SH-SY5Y (cell line): ENCODE measurements around the gene FAM83B.

ENCODE experiments used
- GATA2 ChIP-seq: IDR thresholded peaks from 2 replicates; pipeline ENCODE4 v1.6.1; 2011; ENCODE audit warnings: mild to moderate bottlenecking, low read depth, low read length
- GATA3 ChIP-seq: IDR thresholded peaks from 2 replicates; pipeline ENCODE4 v1.6.1; 2011; ENCODE audit warnings: low read depth, mild to moderate bottlenecking, low read length, moderate library complexity

DNA sequence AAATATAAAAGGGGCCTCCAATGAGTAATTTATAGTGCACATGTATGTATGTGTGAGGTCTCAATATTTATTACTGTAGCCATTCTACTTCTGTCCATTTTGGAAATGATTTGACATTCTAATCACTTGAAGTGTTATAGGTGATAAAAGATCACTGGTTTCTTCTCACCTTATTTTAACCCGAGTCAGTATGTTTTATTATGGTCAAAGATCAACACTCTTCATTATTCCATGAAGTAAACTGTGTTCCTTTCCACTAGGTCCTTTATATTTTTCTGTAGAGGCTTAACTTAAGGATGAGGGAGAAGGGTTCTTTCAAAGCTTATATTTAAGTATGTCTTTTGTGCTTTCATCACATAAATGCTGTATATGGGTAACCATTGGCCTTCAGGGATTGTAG lies 47.2 kb downstream of the FAM83B start:
- TF ChIP-seq GATA2 (no peak), GATA3 (no peak)
